Keratinocyte (primary cell): ENCODE data around the gene NNAT. TPM values are rescaled to one million over a fixed set of nuclear protein-coding genes. Genes with fewer than 3 reads are reported as not detected.

Experiments
- DNase-seq: peaks from one replicate; pipeline ENCODE4 v3.0.0-alpha.2; 2011; ENCODE audit warnings: low read depth, missing footprints, low spot score
- FAIRE-seq: peaks from 2 replicates; lab custom pipeline; 2011; peaks lifted over from hg19 to GRCh38; lab: Jason Lieb, UNC
- H2AFZ ChIP-seq: 2 replicates; pipeline ENCODE4 v1.6.0; 2012; ENCODE audit warnings: low read length, control low read depth, inconsistent platforms; ENCODE audit not compliant: control insufficient read depth
- H3K27ac ChIP-seq: 2 replicates; pipeline ENCODE4 v1.5.1; 2011; ENCODE audit warnings: low read length; ENCODE audit not compliant: control insufficient read depth, insufficient read depth
- H3K27me3 ChIP-seq: 3 replicates; pipeline ENCODE4 v1.6.0; 2011; ENCODE audit warnings: low read length; ENCODE audit not compliant: control insufficient read depth, insufficient read depth; ENCODE audit errors: extremely low read depth
- H3K36me3 ChIP-seq, 2 experiments: 2 replicates in 1 of 2; 3 replicates in 1 of 2; pipeline ENCODE4 v1.5.1; 2011; ENCODE audit warnings: low read length in 2 of 2, mild to moderate bottlenecking in 1 of 2; ENCODE audit not compliant: control insufficient read depth in 2 of 2, insufficient read depth in 2 of 2; ENCODE audit errors: extremely low read depth in 1 of 2
- H3K4me1 ChIP-seq: 3 replicates; pipeline ENCODE4 v1.5.1; 2011; ENCODE audit warnings: low read length; ENCODE audit not compliant: control insufficient read depth, insufficient read depth; ENCODE audit errors: extremely low read depth
- H3K4me2 ChIP-seq: 3 replicates; pipeline ENCODE4 v1.6.0; 2011; ENCODE audit warnings: low read depth, low read length; ENCODE audit not compliant: control insufficient read depth, insufficient read depth; ENCODE audit errors: extremely low read depth
- H3K4me3 ChIP-seq, 3 experiments: fragments of 200-600 bp in 1 of 3; sonication (generic) in 1 of 3; 2 replicates in 2 of 3; 3 replicates in 1 of 3; pipeline ENCODE4 v1.5.1; 2011 to 2016; ENCODE audit warnings: low read length in 3 of 3, mild to moderate bottlenecking in 3 of 3, control low read depth in 2 of 3, inconsistent platforms in 1 of 3, low read depth in 1 of 3, mixed read lengths in 1 of 3, mixed run types in 1 of 3, moderate library complexity in 1 of 3; ENCODE audit not compliant: control insufficient read depth in 2 of 3, insufficient read depth in 2 of 3; ENCODE audit errors: extremely low read depth in 1 of 3
- H3K79me2 ChIP-seq: 2 replicates; pipeline ENCODE4 v1.6.0; 2012; ENCODE audit warnings: low read length; ENCODE audit not compliant: control insufficient read depth, insufficient read depth
- H3K9ac ChIP-seq: 3 replicates; pipeline ENCODE4 v1.6.0; 2011; ENCODE audit warnings: low read length; ENCODE audit not compliant: control insufficient read depth, insufficient read depth; ENCODE audit errors: extremely low read depth
- H3K9me1 ChIP-seq: 3 replicates; pipeline ENCODE4 v1.6.0; 2011; ENCODE audit warnings: low read length; ENCODE audit not compliant: control insufficient read depth, insufficient read depth; ENCODE audit errors: extremely low read depth
- H3K9me3 ChIP-seq: 2 replicates; pipeline ENCODE4 v1.5.1; 2012; ENCODE audit warnings: low read depth, low read length; ENCODE audit not compliant: control insufficient read depth
- H4K20me1 ChIP-seq: 3 replicates; pipeline ENCODE4 v1.6.0; 2011; ENCODE audit warnings: low read length; ENCODE audit not compliant: control insufficient read depth, insufficient read depth; ENCODE audit errors: extremely low read depth
- CTCF ChIP-seq, 3 experiments: IDR thresholded peaks in 1 of 3; conservative IDR thresholded peaks in 1 of 3; optimal IDR thresholded peaks in 1 of 3; 2 replicates in 2 of 3; 3 replicates in 1 of 3; pipeline versions ENCODE3 to v1.5.1; 2011; ENCODE audit warnings: low read length in 3 of 3, mild to moderate bottlenecking in 3 of 3, moderate library complexity in 2 of 3, control low read depth in 1 of 3, inconsistent platforms in 1 of 3; ENCODE audit not compliant: insufficient read depth in 2 of 3; ENCODE audit errors: extremely low read depth in 1 of 3
- EZH2 ChIP-seq: IDR thresholded peaks from one replicate; pipeline ENCODE4 v1.6.1; 2012; ENCODE audit warnings: inconsistent platforms, mild to moderate bottlenecking, low read length, moderate library complexity
- dilution Hi-C: fragments of 300-500 bp; cut with MboI; formaldehyde crosslinking; loops from one replicate; pipeline ENCODE4 v1.7.0; 2020; ENCODE audit warnings: low sequenced_read_pairs; ENCODE audit not compliant: extremely low pct_ligation_motif_present
- polyA plus RNA-seq, 5 experiments: library from polyadenylated mRNA; depleted of rRNA in 3 of 5; stranded (reverse) in 3 of 5; stranded (forward) in 1 of 5; unstranded in 1 of 5; fragments of >200 nt; gene quantifications; 1 replicate in 1 of 5; 2 replicates in 3 of 5; 3 replicates in 1 of 5; pipeline versions ENCODE4 v1.2.1 to v1.2.3, GENCODE V29; 2011 to 2012; ENCODE audit warnings: missing spikeins in 2 of 5, low read depth in 1 of 5, low replicate concordance in 1 of 5

Gene NNAT
- polyA plus RNA-seq, 1 donor (not counting 4 experiments of a cell fraction or from before 2014, with no cell fraction given), result 0.79 TPM

GRCh38 chr20:37564388-37565133 lies 43.5 kb downstream of the NNAT start:
- no peak for DNase-seq
- H2AFZ ChIP-seq, result no peak overlapping the region
- H4K20me1 ChIP-seq, result no peaks in the 10 kb centered on the region
- no peak overlapping the region for H3K27ac ChIP-seq
- H3K27me3 ChIP-seq, result peaks cover 38% of the 10 kb centered on the region
- no peaks in the 10 kb centered on the region for H3K79me2 ChIP-seq
- dilution Hi-C loops, result no loop called here
- H3K4me2 ChIP-seq, result peak overlapping the region; percentile 10
- no peak for TF ChIP-seq EZH2
- peak; percentile 76 to 98 (median 79) for TF ChIP-seq CTCF (optimal IDR thresholded peaks at IDR 0.05 in 1 of 3, IDR thresholded peaks at IDR 0.05 in 1 of 3, conservative IDR thresholded peaks at IDR 0.05 in 1 of 3; ENCODE audit: extremely low read depth in 1 of 3, insufficient read depth in 2 of 3, low read length in 3 of 3)
- H3K9ac ChIP-seq, result no peak overlapping the region
- no peaks in the 10 kb centered on the region for H3K36me3 ChIP-seq
- FAIRE-seq, result no peak
- H3K4me1 ChIP-seq, result no peaks in the 10 kb centered on the region
- no peaks in the 10 kb centered on the region for H3K9me3 ChIP-seq
- no peaks in the 10 kb centered on the region for H3K9me1 ChIP-seq
- H3K4me3 ChIP-seq, result no peak overlapping the region

- dilution Hi-C loops, result no loop called here
- DNase-seq, result no peak
- H3K27me3 ChIP-seq, result peaks cover 38% of the 10 kb centered on the region
Measured at GRCh38 chr20:37565134-37565811, 44.2 kb downstream of the NNAT start.

More at GRCh38 chr20:37565134-37565811, 44.2 kb downstream of the NNAT start:
- Histone ChIP-seq H3K9ac (no peak overlapping the region), H3K9me3 (no peaks in the 10 kb centered on the region), H3K27ac (no peak overlapping the region), H3K9me1 (no peaks in the 10 kb centered on the region), H3K4me3 (no peak overlapping the region), H3K36me3 (no peaks in the 10 kb centered on the region), H3K4me1 (no peaks in the 10 kb centered on the region), H3K4me2 (no peak overlapping the region), H4K20me1 (no peaks in the 10 kb centered on the region), H3K79me2 (no peaks in the 10 kb centered on the region), H2AFZ (no peak overlapping the region)
- FAIRE-seq, result no peak
- TF ChIP-seq CTCF (optimal IDR thresholded peaks at IDR 0.05 in 1 of 3, IDR thresholded peaks at IDR 0.05 in 1 of 3, conservative IDR thresholded peaks at IDR 0.05 in 1 of 3; ENCODE audit: extremely low read depth in 1 of 3, insufficient read depth in 2 of 3, low read length in 3 of 3), result no peak
- no peak for TF ChIP-seq EZH2
